SK-N-SH treated with all-trans-retinoic acid at 6 μM for 48 hours (cell line): ENCODE measurements around the gene HIVEP3.

Experiments used
- ATAC-seq: fragments of 200-7000 bp; cut with Tn5 transposase; 3 replicates; pipeline ENCODE4 v1.9.1; 2020; ENCODE audit warnings: mild to moderate bottlenecking, moderate library complexity
- ARNTL ChIP-seq: fragments of 450-650 bp; formaldehyde crosslinking; IDR thresholded peaks from 2 replicates; pipeline ENCODE4 v1.5.0; 2020; ENCODE audit warnings: low read depth, mild to moderate bottlenecking, moderate library complexity, borderline replicate concordance
- BACH2 ChIP-seq: fragments of 250-450 bp; sonication (Bioruptor Pico); IDR thresholded peaks from 2 replicates; pipeline ENCODE4 v1.9.0; 2021; ENCODE audit warnings: mild to moderate bottlenecking, borderline replicate concordance
- CSDC2 ChIP-seq: fragments of 250-450 bp; sonication (Bioruptor Pico); IDR thresholded peaks from 2 replicates; pipeline ENCODE4 v1.5.0; 2020; ENCODE audit warnings: mild to moderate bottlenecking, moderate library complexity
- ESRRG ChIP-seq: fragments of 250-450 bp; sonication (Bioruptor Pico); IDR thresholded peaks from 2 replicates; pipeline ENCODE4 v1.6.1; 2021; ENCODE audit warnings: mild to moderate bottlenecking
- GLIS3 ChIP-seq: fragments of 250-450 bp; sonication (Bioruptor Pico); IDR thresholded peaks from 2 replicates; pipeline ENCODE4 v1.5.0; 2020; ENCODE audit warnings: mild to moderate bottlenecking, moderate library complexity
- ISL1 ChIP-seq: fragments of 250-450 bp; sonication (Bioruptor Pico); IDR thresholded peaks from 2 replicates; pipeline ENCODE4 v2.1.2; 2022; ENCODE audit warnings: mild to moderate bottlenecking, moderate library complexity
- OSR1 ChIP-seq: fragments of 250-450 bp; sonication (Bioruptor Pico); IDR thresholded peaks from 2 replicates; pipeline ENCODE4 v1.8.0; 2022; ENCODE audit warnings: moderate library complexity, mild to moderate bottlenecking, inconsistent platforms
- PATZ1 ChIP-seq: fragments of 250-450 bp; sonication (Bioruptor Pico); IDR thresholded peaks from 2 replicates; pipeline ENCODE4 v1.8.0; 2020; ENCODE audit warnings: mild to moderate bottlenecking, moderate library complexity, borderline replicate concordance
- POU6F1 ChIP-seq: fragments of 250-450 bp; sonication (Bioruptor Pico); IDR thresholded peaks from 2 replicates; pipeline ENCODE4 v1.8.0; 2021; ENCODE audit warnings: low read depth, mild to moderate bottlenecking, moderate library complexity, borderline replicate concordance
- PPARA ChIP-seq: fragments of 250-450 bp; sonication (Bioruptor Pico); IDR thresholded peaks from 2 replicates; pipeline ENCODE4 v1.5.0; 2020; ENCODE audit warnings: mild to moderate bottlenecking, borderline replicate concordance
- RARB ChIP-seq: fragments of 250-450 bp; sonication (Bioruptor Pico); IDR thresholded peaks from 2 replicates; pipeline ENCODE4 v1.8.0; 2021; ENCODE audit warnings: mild to moderate bottlenecking, moderate library complexity
- TCF4 ChIP-seq: fragments of 250-450 bp; sonication (Bioruptor Pico); IDR thresholded peaks from 2 replicates; pipeline ENCODE4 v1.8.0; 2021; ENCODE audit warnings: mild to moderate bottlenecking, moderate library complexity, borderline replicate concordance
- TOX ChIP-seq: fragments of 250-450 bp; sonication (Bioruptor Pico); IDR thresholded peaks from 2 replicates; pipeline ENCODE4 v1.8.0; 2021; ENCODE audit warnings: mild to moderate bottlenecking, moderate library complexity, borderline replicate concordance
- ZC3H10 ChIP-seq: fragments of 250-450 bp; sonication (Bioruptor Pico); IDR thresholded peaks from 2 replicates; pipeline ENCODE4 v1.5.1; 2021; ENCODE audit warnings: mild to moderate bottlenecking, moderate library complexity
- ZFP3 ChIP-seq: fragments of 250-450 bp; sonication (Bioruptor Pico); IDR thresholded peaks from 2 replicates; pipeline ENCODE4 v1.5.0; 2020; ENCODE audit warnings: mild to moderate bottlenecking, moderate library complexity
- ZFP30 ChIP-seq: fragments of 450-650 bp; formaldehyde crosslinking; IDR thresholded peaks from 2 replicates; pipeline ENCODE4 v1.5.0; 2022; ENCODE audit warnings: mild to moderate bottlenecking, moderate library complexity
- ZNF565 ChIP-seq: fragments of 450-650 bp; formaldehyde crosslinking; conservative IDR thresholded peaks from 2 replicates; pipeline ENCODE4 v1.5.0; 2020; ENCODE audit warnings: low read depth, mild to moderate bottlenecking, moderate library complexity
- ZNF70 ChIP-seq: fragments of 450-650 bp; formaldehyde crosslinking; IDR thresholded peaks from 2 replicates; pipeline ENCODE4 v1.5.0; 2020; ENCODE audit warnings: mild to moderate bottlenecking, moderate library complexity
- ZNF8 ChIP-seq: fragments of 450-650 bp; formaldehyde crosslinking; IDR thresholded peaks from 2 replicates; pipeline ENCODE4 v1.5.0; 2020; ENCODE audit warnings: mild to moderate bottlenecking, moderate library complexity
- TF ChIP-seq, protein P1 (sequence below): fragments of 250-450 bp; sonication (Bioruptor Pico); IDR thresholded peaks from 2 replicates; pipeline ENCODE4 v1.5.1; 2020; ENCODE audit warnings: low read depth, mild to moderate bottlenecking, moderate library complexity
- TF ChIP-seq, protein P2 (sequence below): fragments of 250-450 bp; sonication (Bioruptor Pico); IDR thresholded peaks from 2 replicates; pipeline ENCODE4 v1.5.1; 2021; ENCODE audit warnings: mild to moderate bottlenecking, moderate library complexity

The HIVEP3 gene

GRCh38 chr1:41631154-41631553 lies 287.6 kb downstream of the HIVEP3 start:
- no peak for ATAC-seq
- no peak for TF ChIP-seq ZFP30 (CRISPR knock-in tag)
- TF ChIP-seq TCF4 (CRISPR knock-in tag) = no peak
- no peak for TF ChIP-seq PATZ1 (CRISPR knock-in tag)
- no peak for TF ChIP-seq GLIS3 (CRISPR knock-in tag)
- no peak for TF ChIP-seq ZNF8 (CRISPR knock-in tag)
- TF ChIP-seq ISL1 (CRISPR knock-in tag) = no peak
- TF ChIP-seq POU6F1 (CRISPR knock-in tag) = no peak
- TF ChIP-seq PPARA = no peak
- TF ChIP-seq, all 23 proteins: peak for 0

- peak; percentile 19; the same call in 2 of the 3 replicates for ATAC-seq
- TF ChIP-seq ZC3H10 (CRISPR knock-in tag) (no peak), PPARA (no peak), RARB (no peak), ZFP3 (CRISPR knock-in tag) (no peak)
- TF ChIP-seq, protein P1, sequence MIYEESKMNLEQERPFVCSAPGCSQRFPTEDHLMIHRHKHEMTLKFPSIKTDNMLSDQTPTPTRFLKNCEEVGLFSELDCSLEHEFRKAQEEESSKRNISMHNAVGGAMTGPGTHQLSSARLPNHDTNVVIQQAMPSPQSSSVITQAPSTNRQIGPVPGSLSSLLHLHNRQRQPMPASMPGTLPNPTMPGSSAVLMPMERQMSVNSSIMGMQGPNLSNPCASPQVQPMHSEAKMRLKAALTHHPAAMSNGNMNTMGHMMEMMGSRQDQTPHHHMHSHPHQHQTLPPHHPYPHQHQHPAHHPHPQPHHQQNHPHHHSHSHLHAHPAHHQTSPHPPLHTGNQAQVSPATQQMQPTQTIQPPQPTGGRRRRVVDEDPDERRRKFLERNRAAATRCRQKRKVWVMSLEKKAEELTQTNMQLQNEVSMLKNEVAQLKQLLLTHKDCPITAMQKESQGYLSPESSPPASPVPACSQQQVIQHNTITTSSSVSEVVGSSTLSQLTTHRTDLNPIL (CRISPR knock-in tag) = no peak
These were observed 289.2 kb downstream of the HIVEP3 start for GRCh38 chr1:41629571-41629970.

DNA sequence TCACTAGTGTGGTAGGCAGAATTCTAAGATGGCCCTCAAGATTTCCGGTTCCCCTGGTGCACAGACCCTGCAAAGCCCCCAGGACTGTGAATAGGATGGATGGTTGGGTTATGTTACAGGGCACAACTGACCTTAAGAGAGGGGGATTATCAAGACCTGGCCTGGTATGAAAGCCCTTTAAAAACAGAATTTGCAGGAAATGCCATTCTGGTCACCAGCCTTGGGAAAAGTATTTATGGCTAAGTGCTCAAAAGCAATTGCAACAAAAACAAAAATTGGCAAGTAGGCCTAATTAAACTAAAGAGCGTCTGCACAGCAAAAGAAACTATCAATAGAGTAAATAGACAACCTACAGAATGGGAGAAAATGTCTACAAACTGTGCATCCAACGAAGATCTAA lies 289.6 kb downstream of the HIVEP3 start:
- TF ChIP-seq, protein P2, sequence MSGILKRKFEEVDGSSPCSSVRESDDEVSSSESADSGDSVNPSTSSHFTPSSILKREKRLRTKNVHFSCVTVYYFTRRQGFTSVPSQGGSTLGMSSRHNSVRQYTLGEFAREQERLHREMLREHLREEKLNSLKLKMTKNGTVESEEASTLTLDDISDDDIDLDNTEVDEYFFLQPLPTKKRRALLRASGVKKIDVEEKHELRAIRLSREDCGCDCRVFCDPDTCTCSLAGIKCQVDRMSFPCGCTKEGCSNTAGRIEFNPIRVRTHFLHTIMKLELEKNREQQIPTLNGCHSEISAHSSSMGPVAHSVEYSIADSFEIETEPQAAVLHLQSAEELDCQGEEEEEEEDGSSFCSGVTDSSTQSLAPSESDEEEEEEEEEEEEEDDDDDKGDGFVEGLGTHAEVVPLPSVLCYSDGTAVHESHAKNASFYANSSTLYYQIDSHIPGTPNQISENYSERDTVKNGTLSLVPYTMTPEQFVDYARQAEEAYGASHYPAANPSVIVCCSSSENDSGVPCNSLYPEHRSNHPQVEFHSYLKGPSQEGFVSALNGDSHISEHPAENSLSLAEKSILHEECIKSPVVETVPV (CRISPR knock-in tag) = no peak
- TF ChIP-seq CSDC2 (CRISPR knock-in tag) (no peak), BACH2 (CRISPR knock-in tag) (no peak), POU6F1 (CRISPR knock-in tag) (no peak), OSR1 (CRISPR knock-in tag) (no peak), ZFP3 (CRISPR knock-in tag) (no peak), PATZ1 (CRISPR knock-in tag) (no peak), TOX (no peak), ZNF8 (CRISPR knock-in tag) (no peak), TCF4 (CRISPR knock-in tag) (no peak), ZNF565 (no peak), ZC3H10 (CRISPR knock-in tag) (no peak), ESRRG (no peak), ZFP30 (CRISPR knock-in tag) (no peak), RARB (no peak), ARNTL (no peak), ZNF70 (CRISPR knock-in tag) (no peak)
- TF ChIP-seq, protein P1 (CRISPR knock-in tag) = no peak
- no peak for ATAC-seq
